Gastroesophageal sphincter (tissue), 4 donors: ENCODE data around the gene CDKL1. TPM values are rescaled to one million over a fixed set of nuclear protein-coding genes. Genes with fewer than 3 reads are reported as not detected.

ENCODE experiments used
- ATAC-seq: fragments of 150-250 bp; one replicate; pipeline ENCODE4 v1.9.1; 2016; ENCODE audit warnings: mild to moderate bottlenecking, moderate library complexity
- H3K27ac ChIP-seq, 4 donors: fragments of 200-600 bp; sonication (generic) in 3 of 4; 1 replicate in 3 of 4; 2 replicates in 1 of 4; pipeline ENCODE4 v1.5.1; 2016 to 2019
- H3K27me3 ChIP-seq: fragments of 200-600 bp; sonication (generic); one replicate; pipeline ENCODE4 v1.5.1; 2019
- H3K36me3 ChIP-seq, 2 donors: fragments of 200-600 bp; sonication (generic); one replicate each; pipeline ENCODE4 v1.5.1; 2019; ENCODE audit warnings: control low read depth in 1 of 2
- H3K4me1 ChIP-seq, 3 donors: fragments of 200-600 bp; sonication (generic); 1 replicate in 2 of 3; 2 replicates in 1 of 3; pipeline ENCODE4 v1.5.1; 2016 to 2019; ENCODE audit warnings: control low read depth in 2 of 3
- H3K4me3 ChIP-seq, 2 donors: fragments of 200-600 bp; sonication (generic); one replicate each; pipeline ENCODE4 v1.5.1; 2019; ENCODE audit warnings: mild to moderate bottlenecking in 1 of 2, moderate library complexity in 1 of 2
- H3K9me3 ChIP-seq, 3 donors: fragments of 200-600 bp; sonication (generic); one replicate each; pipeline ENCODE4 v1.5.1; 2017 to 2019; ENCODE audit warnings: control low read depth in 2 of 3
- CTCF ChIP-seq, 4 experiments: fragments of 200-600 bp in 2 of 4; fragments of 450-650 bp in 2 of 4; sonication (generic) in 1 of 4; IDR thresholded peaks; one replicate each; pipeline ENCODE4 v1.5.1; 2017 to 2019; ENCODE audit warnings: antibody characterized with exemption in 4 of 4, mild to moderate bottlenecking in 2 of 4, moderate library complexity in 2 of 4
- EP300 ChIP-seq: sonication (generic); formaldehyde crosslinking; IDR thresholded peaks from one replicate; pipeline ENCODE4 v1.6.1; 2017; ENCODE audit warnings: antibody characterized with exemption, mild to moderate bottlenecking
- POLR2A ChIP-seq, 2 donors: fragments of 450-650 bp; IDR thresholded peaks; one replicate each; pipeline ENCODE4 v1.6.1; 2017; ENCODE audit warnings: antibody characterized with exemption in 2 of 2, mild to moderate bottlenecking in 2 of 2, moderate library complexity in 1 of 2
- POLR2AphosphoS5 ChIP-seq: sonication (generic); formaldehyde crosslinking; IDR thresholded peaks from one replicate; pipeline ENCODE4 v1.6.1; 2017; ENCODE audit warnings: antibody characterized with exemption
- whole genome bisulfite sequencing, 2 donors: methylation state at CpG; one replicate each; pipeline ENCODE4 v1.1.5; 2018; ENCODE audit warnings: low coverage in 1 of 2; 5-methylcytosine and 5-hydroxymethylcytosine counted together
- total RNA-seq, 4 donors: library from RNA; depleted of rRNA; stranded (reverse); fragments of >200 nt; gene quantifications; one replicate each; pipeline ENCODE4 v1.1.0, GENCODE V29; 2016

The CDKL1 gene
- total RNA-seq, 4 donors from 2014 or later: 4.2 to 10.3 (median 6.2) TPM

DNA sequence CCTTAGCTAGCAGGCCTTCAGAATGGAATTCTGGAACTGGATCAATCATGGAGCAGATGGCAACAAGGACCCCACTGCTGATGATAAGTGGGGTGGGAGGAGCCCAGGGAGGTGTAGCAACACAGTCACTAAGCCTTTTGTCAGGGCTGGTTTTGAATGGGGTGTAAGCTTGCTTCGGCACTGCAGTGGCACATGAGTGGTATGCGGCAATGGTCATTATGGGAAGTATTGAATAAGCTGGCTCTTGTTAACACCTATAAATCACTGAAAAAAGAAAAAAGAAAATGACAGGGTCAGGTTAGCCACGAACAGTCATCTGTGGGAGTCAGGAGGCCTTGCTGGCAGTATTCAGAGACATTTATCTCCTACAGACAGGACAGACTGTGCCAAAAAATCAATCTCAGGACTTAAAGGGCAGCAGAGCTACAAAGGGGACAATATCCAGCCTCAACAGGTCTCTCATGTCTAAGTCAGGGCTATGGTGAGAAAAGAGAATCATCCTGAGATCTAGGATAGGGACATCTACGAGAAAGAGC is 19.1 kb downstream of the CDKL1 start:
- Histone ChIP-seq H3K27me3 (no peaks in the 10 kb centered on the region), H3K36me3 (peaks cover 0 to 5% of the 10 kb centered on the region in 2 donors), H3K27ac (no peak overlapping the region), H3K9me3 (no peaks in the 10 kb centered on the region), H3K4me1 (no peaks in the 10 kb centered on the region), H3K4me3 (no peak overlapping the region)
- 50 to 81% methylated on average over 1 to 4 of the region's 4 CpGs for WGBS, 2 donors
- no peak for ATAC-seq
- TF ChIP-seq POLR2A (IDR thresholded peaks at IDR 0.05): no peak
- no peak for TF ChIP-seq CTCF (IDR thresholded peaks at IDR 0.05)
- TF ChIP-seq EP300: no peak
- no peak for TF ChIP-seq POLR2AphosphoS5

DNA sequence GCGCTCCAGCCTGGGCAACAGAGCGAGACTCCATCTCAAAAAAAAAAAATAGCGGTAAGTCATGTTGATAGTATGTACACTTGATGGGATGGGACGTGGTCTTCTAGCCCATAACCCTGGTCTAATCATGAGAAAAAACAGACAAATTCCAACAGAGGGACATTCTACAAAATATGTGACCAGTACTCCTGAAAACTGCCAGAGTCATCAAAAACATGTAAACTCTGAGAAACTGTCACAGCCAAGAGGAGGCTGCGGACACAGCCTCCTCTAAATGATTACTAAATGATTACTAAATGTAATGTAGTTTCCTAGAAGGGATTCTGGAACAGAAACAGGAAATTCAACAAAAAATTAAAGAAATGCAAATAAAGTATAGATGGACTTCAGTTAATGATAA is 20.9 kb downstream of the CDKL1 start:
- Histone ChIP-seq H3K9me3 (no peaks in the 10 kb centered on the region), H3K36me3 (peaks cover 0 to 5% of the 10 kb centered on the region in 2 donors), H3K27me3 (no peaks in the 10 kb centered on the region), H3K4me3 (no peak overlapping the region), H3K4me1 (no peaks in the 10 kb centered on the region), H3K27ac (no peak overlapping the region)
- TF ChIP-seq POLR2AphosphoS5: no peak
- TF ChIP-seq CTCF (IDR thresholded peaks at IDR 0.05): no peak
- TF ChIP-seq POLR2A (IDR thresholded peaks at IDR 0.05): no peak
- no peak for TF ChIP-seq EP300
- 89 to 93% methylated on average over 5 of the region's 5 CpGs for WGBS, 2 donors
- ATAC-seq: no peak

DNA sequence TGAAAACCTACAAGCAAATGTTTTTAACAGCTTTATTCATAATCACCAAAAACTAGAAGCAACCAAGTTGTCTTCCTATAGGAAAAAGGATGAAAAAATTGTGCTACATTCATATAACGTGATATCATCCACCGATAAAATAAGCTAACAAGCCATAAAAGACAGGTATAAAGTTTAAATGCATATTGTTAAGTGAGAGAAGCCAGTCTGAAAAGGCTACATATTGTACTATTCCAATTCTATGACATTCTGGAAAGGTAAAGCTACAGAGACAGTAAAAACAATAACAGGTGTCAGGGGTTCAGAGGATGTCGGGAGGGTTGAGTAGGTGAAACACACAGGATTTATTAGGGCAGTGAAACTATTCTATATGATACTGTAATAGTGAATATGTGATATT is 22.7 kb downstream of the CDKL1 start:
- 83 to 100% methylated on average over 3 of the region's 3 CpGs for WGBS, 2 donors
- H3K36me3 ChIP-seq: peaks cover 0 to 2% of the 10 kb centered on the region in 2 donors
- H3K9me3 ChIP-seq: no peaks in the 10 kb centered on the region
- H3K27me3 ChIP-seq: no peaks in the 10 kb centered on the region
- no peak overlapping the region for H3K27ac ChIP-seq
- no peak for ATAC-seq
- no peak overlapping the region for H3K4me3 ChIP-seq
- H3K4me1 ChIP-seq: no peaks in the 10 kb centered on the region
- TF ChIP-seq CTCF (IDR thresholded peaks at IDR 0.05) (no peak), EP300 (no peak), POLR2AphosphoS5 (no peak), POLR2A (IDR thresholded peaks at IDR 0.05) (no peak)

- no peaks in the 10 kb centered on the region for H3K4me1 ChIP-seq
Observed at GRCh38 chr14:50371546-50371945, 25.1 kb downstream of the CDKL1 start.

More at GRCh38 chr14:50371546-50371945, 25.1 kb downstream of the CDKL1 start:
- Histone ChIP-seq H3K27me3 (no peaks in the 10 kb centered on the region), H3K4me3 (no peak overlapping the region), H3K9me3 (no peaks in the 10 kb centered on the region), H3K36me3 (no peaks in the 10 kb centered on the region), H3K27ac (no peak overlapping the region)
- 100% methylated on average over 1 of the region's 4 CpGs; no CpG with 5 or more reads in 1 of the 2 donors for WGBS, 2 donors
- no peak for ATAC-seq
- no peak for TF ChIP-seq POLR2AphosphoS5
- TF ChIP-seq CTCF (IDR thresholded peaks at IDR 0.05): no peak
